IMR-90 (cell line): Measurements from ENCODE around the gene VWA5A.

Source experiments
- CEBPB ChIP-seq: IDR thresholded peaks from 2 replicates; pipeline ENCODE4 v1.6.1; 2012; ENCODE audit warnings: low read depth, low read length, improper control_type of control experiment
- MXI1 ChIP-seq: IDR thresholded peaks from 2 replicates; pipeline ENCODE4 v1.6.1; 2012; ENCODE audit warnings: low read depth, mild to moderate bottlenecking, low read length, moderate library complexity, borderline replicate concordance
- POLR2A ChIP-seq: IDR thresholded peaks from 2 replicates; pipeline ENCODE4 v1.6.1; 2012; ENCODE audit warnings: mild to moderate bottlenecking, low read depth, low read length
- RAD21 ChIP-seq: IDR thresholded peaks from 2 replicates; pipeline ENCODE4 v1.6.1; 2012; ENCODE audit warnings: low read length, improper control_type of control experiment
- RCOR1 ChIP-seq: IDR thresholded peaks from 2 replicates; pipeline ENCODE4 v1.6.1; 2012; ENCODE audit warnings: mild to moderate bottlenecking, low read length, improper control_type of control experiment; ENCODE audit not compliant: insufficient replicate concordance
- TF ChIP-seq, protein P1 (sequence below): conservative IDR thresholded peaks from 2 replicates; pipeline ENCODE4 v1.5.1; 2012; ENCODE audit warnings: mild to moderate bottlenecking, low read depth, low read length, improper control_type of control experiment

DNA sequence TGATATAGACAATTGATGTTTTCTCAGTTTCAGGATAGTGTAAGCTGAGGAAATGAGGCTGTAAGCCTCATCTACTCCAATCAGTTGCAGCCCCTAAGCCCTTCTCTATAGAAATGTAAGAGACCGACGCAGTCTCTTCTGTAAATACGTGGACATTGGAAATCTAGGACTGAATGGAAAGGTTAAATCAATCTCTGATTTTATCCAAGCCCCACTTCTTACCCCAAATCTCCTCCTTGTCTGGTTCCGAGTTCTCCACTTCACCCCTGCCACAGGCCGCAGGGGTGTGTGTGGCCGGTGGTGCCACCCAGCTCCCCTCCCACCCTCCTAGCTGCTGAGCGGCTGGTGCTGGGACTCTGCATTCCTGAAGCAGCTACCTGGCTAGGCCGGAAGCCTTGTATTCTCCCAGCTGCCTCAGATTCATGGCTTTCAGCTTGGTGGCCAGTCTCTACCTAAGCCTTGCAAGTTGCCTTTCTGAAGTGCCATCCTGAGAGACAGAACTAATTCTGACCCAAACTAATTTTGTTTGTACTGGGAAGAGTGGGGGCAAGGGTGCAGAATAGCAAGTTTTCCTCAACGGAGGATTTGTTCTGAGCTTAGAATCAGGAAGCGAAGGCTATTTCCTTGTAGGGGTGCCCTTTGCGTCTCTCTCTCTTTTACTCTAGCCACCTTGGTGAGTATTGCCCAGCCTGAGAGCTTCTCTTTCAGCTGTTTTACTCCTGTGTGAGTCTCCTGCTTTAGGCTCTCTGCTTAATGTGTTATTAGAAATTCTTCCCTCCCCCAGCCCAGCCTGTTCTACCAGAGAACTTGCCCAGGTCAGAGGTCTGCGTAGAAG is 749 bp downstream of the VWA5A start:
- TF ChIP-seq, protein P1, sequence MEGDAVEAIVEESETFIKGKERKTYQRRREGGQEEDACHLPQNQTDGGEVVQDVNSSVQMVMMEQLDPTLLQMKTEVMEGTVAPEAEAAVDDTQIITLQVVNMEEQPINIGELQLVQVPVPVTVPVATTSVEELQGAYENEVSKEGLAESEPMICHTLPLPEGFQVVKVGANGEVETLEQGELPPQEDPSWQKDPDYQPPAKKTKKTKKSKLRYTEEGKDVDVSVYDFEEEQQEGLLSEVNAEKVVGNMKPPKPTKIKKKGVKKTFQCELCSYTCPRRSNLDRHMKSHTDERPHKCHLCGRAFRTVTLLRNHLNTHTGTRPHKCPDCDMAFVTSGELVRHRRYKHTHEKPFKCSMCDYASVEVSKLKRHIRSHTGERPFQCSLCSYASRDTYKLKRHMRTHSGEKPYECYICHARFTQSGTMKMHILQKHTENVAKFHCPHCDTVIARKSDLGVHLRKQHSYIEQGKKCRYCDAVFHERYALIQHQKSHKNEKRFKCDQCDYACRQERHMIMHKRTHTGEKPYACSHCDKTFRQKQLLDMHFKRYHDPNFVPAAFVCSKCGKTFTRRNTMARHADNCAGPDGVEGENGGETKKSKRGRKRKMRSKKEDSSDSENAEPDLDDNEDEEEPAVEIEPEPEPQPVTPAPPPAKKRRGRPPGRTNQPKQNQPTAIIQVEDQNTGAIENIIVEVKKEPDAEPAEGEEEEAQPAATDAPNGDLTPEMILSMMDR, result no peak
- no peak for TF ChIP-seq POLR2A
- TF ChIP-seq CEBPB, result no peak
- TF ChIP-seq RAD21, result no peak
- TF ChIP-seq MXI1, result no peak
- TF ChIP-seq RCOR1, result no peak
